Glutamatergic neuron (in vitro differentiated cells): ENCODE measurements around the gene XYLB. TPM values are rescaled to one million over a fixed set of nuclear protein-coding genes. Genes with fewer than 3 reads are reported as not detected.
A peak's percentile ranks its signal among the peaks of the same experiment; 100 is the strongest.

Source experiments
- DNase-seq: peaks from one replicate; pipeline ENCODE4 v3.0.0; 2022
- H3K27ac Mint-ChIP-seq: one replicate; pipeline ENCODE4 v1.8.0; 2020; ENCODE audit warnings: mild to moderate bottlenecking, mixed read lengths, inconsistent platforms; ENCODE audit not compliant: unreplicated experiment
- H3K27me3 Mint-ChIP-seq: one replicate; pipeline ENCODE4 v1.8.0; 2020; ENCODE audit warnings: mild to moderate bottlenecking, moderate library complexity, mixed read lengths, inconsistent platforms; ENCODE audit not compliant: unreplicated experiment
- H3K36me3 Mint-ChIP-seq: one replicate; pipeline ENCODE4 v1.8.0; 2020; ENCODE audit warnings: mild to moderate bottlenecking, mixed read lengths, inconsistent platforms; ENCODE audit not compliant: unreplicated experiment
- H3K4me1 Mint-ChIP-seq: one replicate; pipeline ENCODE4 v1.8.0; 2020; ENCODE audit warnings: mild to moderate bottlenecking, low read depth, mixed read lengths, inconsistent platforms; ENCODE audit not compliant: unreplicated experiment
- H3K4me3 Mint-ChIP-seq: one replicate; pipeline ENCODE4 v1.8.0; 2020; ENCODE audit warnings: mild to moderate bottlenecking, mixed read lengths, inconsistent platforms; ENCODE audit not compliant: unreplicated experiment
- H3K9me3 Mint-ChIP-seq: one replicate; pipeline ENCODE4 v1.8.0; 2020; ENCODE audit warnings: mild to moderate bottlenecking, moderate library complexity, mixed read lengths, inconsistent platforms; ENCODE audit not compliant: unreplicated experiment
- CTCF ChIP-seq: fragments of 200-600 bp; sonication (generic); IDR thresholded peaks from one replicate; pipeline ENCODE4 v1.5.0; 2021; ENCODE audit not compliant: partially characterized antibody, unreplicated experiment
- total RNA-seq: library from RNA; stranded (reverse); fragmentation: NEBNext Ultra II Directional; extraction: Animal tissue kit (Norgen Biotek cat#: 25700); gene quantifications from one replicate; pipeline ENCODE4 v1.2.1, GENCODE V29; 2021; ENCODE audit not compliant: unreplicated experiment

The XYLB gene
- total RNA-seq, 1 donor from 2014 or later = 2.6 TPM

DNA sequence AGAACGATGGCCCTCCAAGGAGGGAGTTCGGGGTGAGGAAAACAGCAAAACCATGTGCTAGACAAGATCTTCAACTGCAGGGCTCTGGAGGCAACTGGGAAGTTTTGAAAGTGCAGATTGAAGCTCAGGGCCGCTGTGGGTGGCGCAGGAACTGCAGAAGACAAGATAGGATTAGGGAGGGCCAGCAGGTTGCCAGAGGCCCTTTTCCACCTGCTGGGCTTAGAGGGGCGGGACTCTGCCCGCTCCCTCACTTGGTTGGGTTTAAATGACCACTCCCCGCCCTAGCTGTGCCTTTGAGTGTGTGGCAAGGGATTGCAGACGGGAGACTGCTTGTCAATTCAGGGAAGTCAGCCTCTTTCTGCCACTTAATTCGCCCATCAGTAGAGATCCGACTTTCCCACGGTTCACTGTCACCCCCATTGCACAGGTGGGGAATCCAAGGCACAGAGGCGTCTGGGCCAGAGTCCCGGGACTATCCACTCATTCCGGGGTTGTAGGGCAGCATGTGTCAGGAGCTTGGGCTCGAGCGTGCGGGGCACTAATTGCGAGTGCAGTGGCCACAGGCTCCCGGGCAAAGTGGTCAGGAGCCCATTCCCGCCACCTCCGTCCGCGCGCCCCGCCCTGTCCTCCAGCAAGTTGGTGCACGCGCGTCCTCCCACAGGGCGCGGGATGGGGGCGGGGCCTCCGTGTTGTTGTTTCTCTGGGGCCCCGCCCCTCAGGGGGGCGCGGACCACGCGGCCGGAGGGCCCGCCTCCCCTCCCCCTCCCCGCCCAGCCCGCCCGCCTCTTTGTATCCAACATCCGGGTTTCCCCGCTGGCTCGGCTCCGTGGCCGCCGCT is 106.7 kb downstream of the XYLB start, which contains the start of gene ACVR2B:
TSS of gene ACVR2B (plus strand) at position 816 of the 838 bp plus-strand sequence. CDS start 433 bp downstream, outside the sequence.
- Mint-ChIP-seq H3K4me3 (peak within 1 kb of the TSS; percentile 98), H3K27me3 (peaks cover 21% of the 10 kb centered on the region), H3K27ac (peak within 1 kb of the TSS; percentile 100), H3K36me3 (no peaks in the 10 kb centered on the region), H3K9me3 (peaks cover 13% of the 10 kb centered on the region), H3K4me1 (peaks cover 12% of the 10 kb centered on the region)
- no peak for TF ChIP-seq CTCF
- DNase-seq = peak; percentile 89

DNA sequence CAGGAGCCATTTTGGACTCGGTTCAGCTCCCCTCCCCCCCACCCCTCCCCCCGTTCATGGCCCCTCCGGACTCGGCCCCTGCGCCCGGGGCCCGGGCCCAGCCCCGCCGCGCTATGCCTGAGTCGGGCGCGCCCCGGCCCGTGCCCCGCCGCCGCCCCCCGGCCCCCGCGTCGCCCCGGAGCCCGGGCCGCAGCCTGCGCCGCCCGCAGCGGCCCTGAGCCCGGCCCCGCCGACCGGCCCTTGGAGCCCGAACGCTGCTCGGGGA is 107.3 kb downstream of the XYLB start:
- Mint-ChIP-seq H3K27ac (no peak overlapping the region), H3K4me1 (peaks cover 16% of the 10 kb centered on the region), H3K36me3 (no peaks in the 10 kb centered on the region), H3K4me3 (peak overlapping the region; percentile 57), H3K9me3 (peaks cover 14% of the 10 kb centered on the region), H3K27me3 (peaks cover 20% of the 10 kb centered on the region)
- no peak for TF ChIP-seq CTCF
- no peak for DNase-seq

- H3K27me3 Mint-ChIP-seq = peaks cover 20% of the 10 kb centered on the region
- H3K27ac Mint-ChIP-seq = peak overlapping the region; percentile 100
- H3K4me3 Mint-ChIP-seq = peak overlapping the region; percentile 98
- no peaks in the 10 kb centered on the region for H3K36me3 Mint-ChIP-seq
- DNase-seq = peak; percentile 57
- peaks cover 16% of the 10 kb centered on the region for H3K4me1 Mint-ChIP-seq
- peaks cover 14% of the 10 kb centered on the region for H3K9me3 Mint-ChIP-seq
- TF ChIP-seq CTCF = no peak
Observed at GRCh38 chr3:38454178-38454883, 107.7 kb downstream of the XYLB start.

- Mint-ChIP-seq H3K4me3 (peak overlapping the region; percentile 98), H3K27me3 (peaks cover 20% of the 10 kb centered on the region), H3K9me3 (peaks cover 14% of the 10 kb centered on the region), H3K27ac (peak overlapping the region; percentile 100), H3K36me3 (no peaks in the 10 kb centered on the region), H3K4me1 (peaks cover 19% of the 10 kb centered on the region)
- no peak for TF ChIP-seq CTCF
- DNase-seq = peak; percentile 93
Observed at GRCh38 chr3:38454884-38455638, 108.5 kb downstream of the XYLB start.
